Activated CD4-positive, CD25-positive, alpha-beta regulatory T cell (primary cell): ENCODE data around the gene GGNBP2.

ENCODE experiments used
- DNase-seq, 4 experiments: peaks; one replicate each; lab custom pipeline; 2025; lab: John Stamatoyannopoulos, UW

Gene GGNBP2

GRCh38 chr17:36514856-36515255 is 29.9 kb upstream of the GGNBP2 start:
- no peak for DNase-seq

- no peak for DNase-seq
Measured at GRCh38 chr17:36515837-36516236, 28.9 kb upstream of the GGNBP2 start.

GRCh38 chr17:36523113-36523512 is 21.6 kb upstream of the GGNBP2 start:
- no peak for DNase-seq

- DNase-seq, result no peak
Measured at GRCh38 chr17:36524428-36524876, 20.3 kb upstream of the GGNBP2 start.

GRCh38 chr17:36525113-36525512 is 19.6 kb upstream of the GGNBP2 start:
- DNase-seq, result no peak

- DNase-seq, result no peak
Measured at GRCh38 chr17:36525888-36526287, 18.8 kb upstream of the GGNBP2 start.

- DNase-seq, result no peak
Measured at GRCh38 chr17:36527621-36528250, 17.0 kb upstream of the GGNBP2 start.

GRCh38 chr17:36529121-36529520 is 15.6 kb upstream of the GGNBP2 start:
- no peak for DNase-seq

GRCh38 chr17:36532435-36532975 is 12.2 kb upstream of the GGNBP2 start:
- no peak for DNase-seq

GRCh38 chr17:36533935-36534839 is 10.5 kb upstream of the GGNBP2 start:
- DNase-seq, result peak; percentile 26 to 59 (median 33)

GRCh38 chr17:36534840-36535668 is 9.7 kb upstream of the GGNBP2 start, which contains the start of the genes MYO19 and PIGW:
Gene MYO19 (minus strand): TSS chr17:36534868. CDS start chr17:36532538, 2,330 bp downstream.
Gene PIGW (plus strand): TSS chr17:36534987. CDS start chr17:36537102, 2,115 bp downstream.
- DNase-seq, result peak; percentile 73 to 79 (median 77)

- DNase-seq, result no peak
Measured at GRCh38 chr17:36535669-36536081, 9.0 kb upstream of the GGNBP2 start.

GRCh38 chr17:36540696-36541095 is 4.0 kb upstream of the GGNBP2 start:
- no peak for DNase-seq

- DNase-seq, result no peak
Measured at GRCh38 chr17:36542755-36543154, 2.0 kb upstream of the GGNBP2 start.

- no peak for DNase-seq
Measured at GRCh38 chr17:36544044-36544306, 744 bp upstream of the GGNBP2 start.

- no peak for DNase-seq
Measured at GRCh38 chr17:36545077-36545464, 352 bp downstream of the GGNBP2 start.

- DNase-seq, result peak; percentile 88 to 93 (median 90)
Measured at GRCh38 chr17:36545465-36546417, 1.0 kb downstream of the GGNBP2 start.

- DNase-seq, result no peak
Measured at GRCh38 chr17:36546418-36547093, 1.8 kb downstream of the GGNBP2 start.

GRCh38 chr17:36547776-36548175 is 3.1 kb downstream of the GGNBP2 start:
- DNase-seq, result no peak
